SK-N-SH (cell line): ENCODE data around the gene TRPM7. TPM values are rescaled to one million over a fixed set of nuclear protein-coding genes. Genes with fewer than 3 reads are reported as not detected.
"Not testable (repeated sequence)": the region's sequence is repeated elsewhere in the genome, so short reads cannot be mapped to it uniquely, and the experiment has no call there.

Experiments used
- CTCF ChIA-PET: fragments of 300-600, 350-600 bp; formaldehyde crosslinking; extraction: SDS; loops from one replicate; lab custom pipeline; 2021; lab: Yijun Ruan, JAX
- POLR2A ChIA-PET: fragments of 350-600 bp; sonication (Branson Sonifier 250); formaldehyde crosslinking; extraction: SDS; loops from one replicate; lab custom pipeline; 2020; ENCODE audit warnings: antibody characterized with exemption, inconsistent platforms; lab: Yijun Ruan, JAX
- DNase-seq: peaks from one replicate; pipeline ENCODE4 v3.0.0; 2012
- H2AFZ ChIP-seq: fragments of 200-600 bp; sonication (generic); 2 replicates; pipeline ENCODE4 v1.8.1; 2016; ENCODE audit warnings: antibody characterized with exemption, mild to moderate bottlenecking, low read depth
- H3F3A ChIP-seq: fragments of 200-600 bp; sonication (generic); replicated peaks from 2 replicates; pipeline ENCODE3; 2016; ENCODE audit warnings: antibody characterized with exemption, mild to moderate bottlenecking; ENCODE audit not compliant: insufficient read depth
- H3K27ac ChIP-seq, 2 experiments: fragments of 200-500 bp in 1 of 2; fragments of 200-600 bp in 1 of 2; sonication (Bioruptor generic) in 1 of 2; sonication (generic), shearing (Covaris generic) in 1 of 2; 2 replicates each; pipeline versions ENCODE4 v1.5.1 to v1.6.1; 2014 to 2016; ENCODE audit warnings: low read depth in 2 of 2, inconsistent platforms in 1 of 2, low read length in 1 of 2, mild to moderate bottlenecking in 1 of 2, mixed read lengths in 1 of 2
- H3K27me3 ChIP-seq: fragments of 200-600 bp; sonication (generic), shearing (Covaris generic); 2 replicates; pipeline ENCODE4 v1.6.1; 2016; ENCODE audit warnings: mixed run types; ENCODE audit not compliant: insufficient read depth
- H3K36me3 ChIP-seq, 2 experiments: fragments of 200-500 bp in 1 of 2; fragments of 200-600 bp in 1 of 2; sonication (Bioruptor generic) in 1 of 2; sonication (generic) in 1 of 2; replicated peaks in 1 of 2; 2 replicates each; pipeline versions ENCODE3 to v1.5.1; 2014 to 2016; ENCODE audit warnings: low read length in 1 of 2, mild to moderate bottlenecking in 1 of 2; ENCODE audit not compliant: insufficient read depth in 2 of 2, control insufficient read depth in 1 of 2
- H3K4me1 ChIP-seq, 2 experiments: fragments of 200-500 bp in 1 of 2; fragments of 200-600 bp in 1 of 2; sonication (Bioruptor generic) in 1 of 2; sonication (generic), shearing (Covaris generic) in 1 of 2; 2 replicates each; pipeline versions ENCODE4 v1.5.1 to v1.6.1; 2014 to 2016; ENCODE audit warnings: low read depth in 1 of 2, low read length in 1 of 2, mixed run types in 1 of 2; ENCODE audit not compliant: insufficient read depth in 2 of 2, control insufficient read depth in 1 of 2
- H3K4me2 ChIP-seq: fragments of 200-600 bp; sonication (generic), shearing (Covaris generic); 2 replicates; pipeline ENCODE4 v1.6.1; 2017; ENCODE audit warnings: mixed run types
- H3K4me3 ChIP-seq, 2 experiments: fragments of 200-500 bp in 1 of 2; fragments of 200-600 bp in 1 of 2; sonication (Bioruptor generic) in 1 of 2; sonication (generic), shearing (Covaris generic) in 1 of 2; 2 replicates each; pipeline versions ENCODE4 v1.5.1 to v1.8.1; 2014 to 2016; ENCODE audit warnings: low read depth in 2 of 2, inconsistent platforms in 1 of 2, low read length in 1 of 2, mild to moderate bottlenecking in 1 of 2, mixed read lengths in 1 of 2, moderate library complexity in 1 of 2
- H3K79me2 ChIP-seq: fragments of 200-600 bp; sonication (generic); 2 replicates; pipeline ENCODE4 v1.8.1; 2017; ENCODE audit warnings: mild to moderate bottlenecking; ENCODE audit not compliant: insufficient read depth
- H3K9ac ChIP-seq: fragments of 200-600 bp; sonication (generic); 2 replicates; pipeline ENCODE4 v1.6.1; 2017; ENCODE audit warnings: mixed run types
- H3K9me2 ChIP-seq: fragments of 200-600 bp; sonication (generic); 2 replicates; pipeline ENCODE4 v1.6.1; 2017; ENCODE audit warnings: mixed run types
- H3K9me3 ChIP-seq: fragments of 200-600 bp; sonication (generic); 2 replicates; pipeline ENCODE4 v1.6.1; 2017; ENCODE audit warnings: mixed run types, mild to moderate bottlenecking, moderate library complexity
- H4K20me1 ChIP-seq: fragments of 200-600 bp; sonication (generic); 2 replicates; pipeline ENCODE4 v1.6.1; 2017; ENCODE audit warnings: mild to moderate bottlenecking, mixed run types; ENCODE audit not compliant: insufficient read depth
- EZH2phosphoT487 ChIP-seq: fragments of 200-600 bp; sonication (generic); IDR thresholded peaks from 2 replicates; pipeline ENCODE4 v1.6.1; 2017; ENCODE audit warnings: low read depth, mixed run types, mild to moderate bottlenecking, antibody characterized with exemption, moderate library complexity, borderline replicate concordance
- FOSL2 ChIP-seq: IDR thresholded peaks from 2 replicates; pipeline ENCODE4 v1.4.0; 2012; ENCODE audit warnings: low read depth, mild to moderate bottlenecking, moderate library complexity, borderline replicate concordance
- FOXJ3 ChIP-seq: sonication (generic); formaldehyde crosslinking; IDR thresholded peaks from 2 replicates; pipeline ENCODE4 v1.5.1; 2020; ENCODE audit warnings: mild to moderate bottlenecking, missing genetic modification reagents
- FOXM1 ChIP-seq: IDR thresholded peaks from 2 replicates; pipeline ENCODE4 v1.4.0; 2012; ENCODE audit warnings: low read depth, mild to moderate bottlenecking
- GABPA ChIP-seq: IDR thresholded peaks from 2 replicates; pipeline ENCODE4 v1.4.0; 2012; ENCODE audit warnings: low read depth, mild to moderate bottlenecking
- JUND ChIP-seq: IDR thresholded peaks from 2 replicates; pipeline ENCODE4 v1.4.0; 2012
- MEF2A ChIP-seq: IDR thresholded peaks from 2 replicates; pipeline ENCODE4 v1.4.0; 2012; ENCODE audit warnings: low read depth, borderline replicate concordance
- NFIC ChIP-seq: IDR thresholded peaks from 2 replicates; pipeline ENCODE4 v1.4.0; 2012; ENCODE audit warnings: borderline replicate concordance
- NRF1 ChIP-seq: IDR thresholded peaks from 2 replicates; pipeline ENCODE4 v1.6.1; 2012; ENCODE audit warnings: low read depth, mild to moderate bottlenecking, low read length
- RXRA ChIP-seq: IDR thresholded peaks from 2 replicates; pipeline ENCODE4 v1.4.0; 2012; ENCODE audit warnings: low read depth, mild to moderate bottlenecking, borderline replicate concordance
- SIN3A ChIP-seq: IDR thresholded peaks from 2 replicates; pipeline ENCODE4 v1.6.1; 2012; ENCODE audit warnings: low read depth, mild to moderate bottlenecking, low read length, moderate library complexity, borderline replicate concordance
- WGBS: methylation state at CpG from one replicate; pipeline ENCODE4 v1.1.6; 2017; ENCODE audit warnings: low lambda C conversion rate; 5-methylcytosine and 5-hydroxymethylcytosine counted together
- polyA plus RNA-seq, 3 experiments: library from polyadenylated mRNA; depleted of rRNA; stranded (reverse); fragments of >200 nt; gene quantifications; 2 replicates each; pipeline ENCODE4 v1.2.3, GENCODE V29; 2012
- TF ChIP-seq, protein P1 (sequence below): IDR thresholded peaks from 2 replicates; pipeline ENCODE4 v1.6.1; 2012; ENCODE audit warnings: mild to moderate bottlenecking, low read depth, low read length, moderate library complexity
- TF ChIP-seq, protein P2 (sequence below): fragments of 200-600 bp; sonication (generic); IDR thresholded peaks from 2 replicates; pipeline ENCODE4 v1.6.1; 2017; ENCODE audit warnings: antibody characterized with exemption, mild to moderate bottlenecking, moderate library complexity
- TF ChIP-seq, protein P3 (sequence below): IDR thresholded peaks from 2 replicates; pipeline ENCODE4 v1.4.0; 2012; ENCODE audit warnings: low read depth, borderline replicate concordance

Gene TRPM7
- polyA plus RNA-seq, 1 of the 3 experiments (the other 2 are of a cell fraction): 5.1 TPM

GRCh38 chr15:50698101-50698500 lies 11.5 kb upstream of the TRPM7 start (continued):
- TF ChIP-seq, protein P1, sequence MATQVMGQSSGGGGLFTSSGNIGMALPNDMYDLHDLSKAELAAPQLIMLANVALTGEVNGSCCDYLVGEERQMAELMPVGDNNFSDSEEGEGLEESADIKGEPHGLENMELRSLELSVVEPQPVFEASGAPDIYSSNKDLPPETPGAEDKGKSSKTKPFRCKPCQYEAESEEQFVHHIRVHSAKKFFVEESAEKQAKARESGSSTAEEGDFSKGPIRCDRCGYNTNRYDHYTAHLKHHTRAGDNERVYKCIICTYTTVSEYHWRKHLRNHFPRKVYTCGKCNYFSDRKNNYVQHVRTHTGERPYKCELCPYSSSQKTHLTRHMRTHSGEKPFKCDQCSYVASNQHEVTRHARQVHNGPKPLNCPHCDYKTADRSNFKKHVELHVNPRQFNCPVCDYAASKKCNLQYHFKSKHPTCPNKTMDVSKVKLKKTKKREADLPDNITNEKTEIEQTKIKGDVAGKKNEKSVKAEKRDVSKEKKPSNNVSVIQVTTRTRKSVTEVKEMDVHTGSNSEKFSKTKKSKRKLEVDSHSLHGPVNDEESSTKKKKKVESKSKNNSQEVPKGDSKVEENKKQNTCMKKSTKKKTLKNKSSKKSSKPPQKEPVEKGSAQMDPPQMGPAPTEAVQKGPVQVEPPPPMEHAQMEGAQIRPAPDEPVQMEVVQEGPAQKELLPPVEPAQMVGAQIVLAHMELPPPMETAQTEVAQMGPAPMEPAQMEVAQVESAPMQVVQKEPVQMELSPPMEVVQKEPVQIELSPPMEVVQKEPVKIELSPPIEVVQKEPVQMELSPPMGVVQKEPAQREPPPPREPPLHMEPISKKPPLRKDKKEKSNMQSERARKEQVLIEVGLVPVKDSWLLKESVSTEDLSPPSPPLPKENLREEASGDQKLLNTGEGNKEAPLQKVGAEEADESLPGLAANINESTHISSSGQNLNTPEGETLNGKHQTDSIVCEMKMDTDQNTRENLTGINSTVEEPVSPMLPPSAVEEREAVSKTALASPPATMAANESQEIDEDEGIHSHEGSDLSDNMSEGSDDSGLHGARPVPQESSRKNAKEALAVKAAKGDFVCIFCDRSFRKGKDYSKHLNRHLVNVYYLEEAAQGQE: no peak
- TF ChIP-seq FOSL2: no peak
- TF ChIP-seq FOXM1: no peak
- TF ChIP-seq, protein P2, sequence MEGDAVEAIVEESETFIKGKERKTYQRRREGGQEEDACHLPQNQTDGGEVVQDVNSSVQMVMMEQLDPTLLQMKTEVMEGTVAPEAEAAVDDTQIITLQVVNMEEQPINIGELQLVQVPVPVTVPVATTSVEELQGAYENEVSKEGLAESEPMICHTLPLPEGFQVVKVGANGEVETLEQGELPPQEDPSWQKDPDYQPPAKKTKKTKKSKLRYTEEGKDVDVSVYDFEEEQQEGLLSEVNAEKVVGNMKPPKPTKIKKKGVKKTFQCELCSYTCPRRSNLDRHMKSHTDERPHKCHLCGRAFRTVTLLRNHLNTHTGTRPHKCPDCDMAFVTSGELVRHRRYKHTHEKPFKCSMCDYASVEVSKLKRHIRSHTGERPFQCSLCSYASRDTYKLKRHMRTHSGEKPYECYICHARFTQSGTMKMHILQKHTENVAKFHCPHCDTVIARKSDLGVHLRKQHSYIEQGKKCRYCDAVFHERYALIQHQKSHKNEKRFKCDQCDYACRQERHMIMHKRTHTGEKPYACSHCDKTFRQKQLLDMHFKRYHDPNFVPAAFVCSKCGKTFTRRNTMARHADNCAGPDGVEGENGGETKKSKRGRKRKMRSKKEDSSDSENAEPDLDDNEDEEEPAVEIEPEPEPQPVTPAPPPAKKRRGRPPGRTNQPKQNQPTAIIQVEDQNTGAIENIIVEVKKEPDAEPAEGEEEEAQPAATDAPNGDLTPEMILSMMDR: no peak
- no peak for TF ChIP-seq JUND
- no peak for TF ChIP-seq EZH2phosphoT487
- TF ChIP-seq, protein P3, sequence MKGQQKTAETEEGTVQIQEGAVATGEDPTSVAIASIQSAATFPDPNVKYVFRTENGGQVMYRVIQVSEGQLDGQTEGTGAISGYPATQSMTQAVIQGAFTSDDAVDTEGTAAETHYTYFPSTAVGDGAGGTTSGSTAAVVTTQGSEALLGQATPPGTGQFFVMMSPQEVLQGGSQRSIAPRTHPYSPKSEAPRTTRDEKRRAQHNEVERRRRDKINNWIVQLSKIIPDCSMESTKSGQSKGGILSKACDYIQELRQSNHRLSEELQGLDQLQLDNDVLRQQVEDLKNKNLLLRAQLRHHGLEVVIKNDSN: no peak
- no peak for TF ChIP-seq SIN3A
- TF ChIP-seq MEF2A: no peak
- TF ChIP-seq NRF1: no peak
- TF ChIP-seq NFIC: no peak
- no peak for TF ChIP-seq FOXJ3
- no peak for TF ChIP-seq RXRA

DNA sequence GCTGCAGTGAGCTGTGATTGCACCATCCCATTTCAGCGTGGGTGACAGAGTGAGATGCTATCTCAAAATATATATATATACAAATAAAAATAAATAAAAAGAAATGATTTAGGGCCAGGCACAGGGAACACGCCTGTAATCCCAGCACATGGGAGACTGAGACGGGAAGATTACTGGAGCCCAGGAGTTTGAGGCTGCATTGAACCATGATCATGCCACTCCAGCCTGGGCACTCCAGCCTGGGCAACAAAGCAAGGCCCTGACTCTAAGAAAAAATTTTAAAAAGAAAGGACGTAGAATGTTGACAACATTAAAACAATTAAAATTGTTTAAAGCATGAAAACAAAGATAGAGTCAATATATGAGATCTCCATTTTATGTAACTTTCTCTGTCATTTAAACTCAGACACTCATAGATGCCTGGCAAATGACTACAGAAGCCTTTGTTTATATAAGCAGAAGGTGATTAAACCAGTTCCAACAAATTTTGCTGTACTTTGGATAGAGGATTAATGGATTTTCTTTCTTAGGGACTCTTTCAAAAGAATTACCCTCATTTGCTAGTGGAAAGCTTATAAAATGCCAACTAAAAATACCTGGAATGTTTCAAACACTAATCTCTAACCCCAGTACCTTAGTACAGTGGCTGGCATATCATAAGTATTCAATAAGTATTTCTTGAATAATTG lies 10.7 kb upstream of the TRPM7 start:
- no peak overlapping the region for H3K4me3 ChIP-seq
- POLR2A ChIA-PET: no interaction called here
- no peak overlapping the region for H3K4me2 ChIP-seq

DNA sequence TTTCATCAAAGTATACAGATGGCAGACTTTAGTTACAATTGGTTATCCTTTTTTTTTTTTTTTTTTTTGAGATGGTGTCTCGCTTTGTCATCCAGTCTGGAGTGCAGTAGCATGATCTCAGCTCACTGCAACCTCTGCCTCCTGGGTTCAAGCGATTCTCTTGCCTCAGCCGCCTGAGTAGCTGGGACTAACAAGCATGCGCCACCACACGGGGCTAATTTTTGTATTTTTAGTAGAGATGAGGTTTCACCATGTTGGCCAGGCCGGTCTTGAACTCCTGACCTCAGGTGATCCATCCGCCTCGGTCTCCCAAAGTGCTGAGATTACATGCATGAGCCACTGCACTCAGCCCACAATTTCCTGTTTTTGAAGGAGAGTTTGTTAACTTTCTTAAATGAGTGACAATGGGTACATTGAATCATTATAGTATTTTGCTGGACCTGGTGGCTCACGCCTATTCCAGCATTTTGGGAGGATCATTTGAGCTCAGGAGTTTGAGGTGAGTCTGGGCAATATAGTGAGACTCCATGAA lies 8.1 kb upstream of the TRPM7 start:
- H3F3A ChIP-seq, POLR2A ChIA-PET, H3K27me3 ChIP-seq, DNase-seq, H2AFZ ChIP-seq, H3K9me2 ChIP-seq, H3K9me3 ChIP-seq, H3K27ac ChIP-seq, H3K4me1 ChIP-seq, H3K4me3 ChIP-seq, H3K9ac ChIP-seq, H3K36me3 ChIP-seq, H4K20me1 ChIP-seq, CTCF ChIA-PET, H3K79me2 ChIP-seq, H3K4me2 ChIP-seq: not testable (repeated sequence)
- WGBS: 90% methylated on average over 9 of the region's 9 CpGs

More for the DNA sequence above, 10.7 kb upstream of the TRPM7 start:
- peaks cover 13% of the 10 kb centered on the region for H3F3A ChIP-seq
- H3K36me3 ChIP-seq: no peaks in the 10 kb centered on the region
- no peaks in the 10 kb centered on the region for H4K20me1 ChIP-seq
- no peak overlapping the region for H3K9ac ChIP-seq
- H3K9me2 ChIP-seq: no peaks in the 10 kb centered on the region
- no peak overlapping the region for H3K27ac ChIP-seq
- H2AFZ ChIP-seq: no peak overlapping the region
- H3K9me3 ChIP-seq: no peaks in the 10 kb centered on the region
- DNase-seq: no peak
- WGBS: 83% methylated on average over 4 of the region's 4 CpGs
- TF ChIP-seq, protein P2: no peak
- no peak for TF ChIP-seq GABPA
- TF ChIP-seq RXRA: no peak
- no peaks in the 10 kb centered on the region for H3K4me1 ChIP-seq
- no peaks in the 10 kb centered on the region for H3K79me2 ChIP-seq
- H3K27me3 ChIP-seq: no peaks in the 10 kb centered on the region
- CTCF ChIA-PET: interaction anchor here (1.0 kb wide), 1 partner anchor 13 kb away, joined by 3 read pairs; no protein-coding TSS in a partner anchor
